GM12878 (cell line): ENCODE measurements around the gene POMT1. TPM values are rescaled to one million over a fixed set of nuclear protein-coding genes. Genes with fewer than 3 reads are reported as not detected.

Experiments
- ATAC-seq: fragments of 200-7000 bp; cut with Tn5 transposase; 3 replicates; pipeline ENCODE4 v1.9.1; 2020; ENCODE audit warnings: mild to moderate bottlenecking, moderate library complexity
- BruUV-seq: library from RNA; stranded (reverse); fragments of 400-500 nt; replicated peaks from 2 replicates; lab custom pipeline; 2021; lab: Mats Ljungman, UMichigan
- CTCF ChIA-PET: fragments of 300-600 bp; sonication (Branson Sonifier 250); formaldehyde crosslinking; extraction: SDS; loops from one replicate; lab custom pipeline; 2021; ENCODE audit warnings: inconsistent platforms; lab: Yijun Ruan, JAX
- POLR2A ChIA-PET: fragments of 350-600 bp; formaldehyde crosslinking; extraction: SDS; loops from one replicate; lab custom pipeline; 2021; ENCODE audit warnings: inconsistent platforms; lab: Charles Lee
- RAD21 ChIA-PET: fragments of 300-600 bp; sonication (Branson Sonifier 250); formaldehyde crosslinking; loops from one replicate; lab custom pipeline; 2023; ENCODE audit warnings: antibody characterized with exemption; ENCODE audit not compliant: unreplicated experiment; lab: Charles Lee
- SMC1A ChIA-PET: fragments of 300-600 bp; sonication (Branson Sonifier 250); formaldehyde crosslinking; loops from one replicate; lab custom pipeline; 2023; ENCODE audit not compliant: unreplicated experiment, uncharacterized antibody; lab: Charles Lee
- DNase-seq: peaks from one replicate; pipeline ENCODE4 v3.0.0-alpha.2; 2011; ENCODE audit warnings: low read depth, low spot score
- FAIRE-seq: peaks from 3 replicates; lab custom pipeline; 2011; peaks lifted over from hg19 to GRCh38; lab: Jason Lieb, UNC
- H2AFZ ChIP-seq: 2 replicates; pipeline ENCODE4 v1.6.0; 2011; ENCODE audit warnings: low read depth, low read length, control low read depth; ENCODE audit not compliant: control insufficient read depth
- H3K27ac ChIP-seq: 2 replicates; pipeline ENCODE4 v1.5.1; 2011; ENCODE audit warnings: control low read depth; ENCODE audit not compliant: control insufficient read depth, insufficient read depth
- H3K27me3 ChIP-seq, 2 experiments: replicated peaks in 1 of 2; 2 replicates each; pipeline versions ENCODE4 v1.6.0 to v1.6.1; 2011; ENCODE audit warnings: low read length in 1 of 2; ENCODE audit not compliant: control insufficient read depth in 2 of 2, insufficient read depth in 2 of 2
- H3K36me3 ChIP-seq, 2 experiments: 2 replicates each; pipeline ENCODE4 v1.5.1; 2011; ENCODE audit warnings: low read length in 1 of 2; ENCODE audit not compliant: control insufficient read depth in 2 of 2, insufficient read depth in 2 of 2
- H3K4me1 ChIP-seq: 2 replicates; pipeline ENCODE4 v1.6.1; 2011; ENCODE audit warnings: mild to moderate bottlenecking, low read length, moderate library complexity, mixed read lengths; ENCODE audit not compliant: control insufficient read depth, insufficient read depth
- H3K4me2 ChIP-seq: 2 replicates; pipeline ENCODE4 v1.6.0; 2011; ENCODE audit warnings: control low read depth; ENCODE audit not compliant: control insufficient read depth, insufficient read depth
- H3K4me3 ChIP-seq: fragments of 200-600 bp; sonication (generic); 2 replicates; pipeline ENCODE4 v1.5.1; 2016
- H3K79me2 ChIP-seq: 2 replicates; pipeline ENCODE4 v1.6.0; 2011; ENCODE audit warnings: low read length; ENCODE audit not compliant: control insufficient read depth, insufficient read depth
- H3K9ac ChIP-seq: 2 replicates; pipeline ENCODE4 v1.8.0; 2011; ENCODE audit warnings: low read length, control low read depth, mixed read lengths; ENCODE audit not compliant: control insufficient read depth, insufficient read depth
- H3K9me3 ChIP-seq: replicated peaks from 3 replicates; pipeline ENCODE4 v1.5.1; 2011; ENCODE audit warnings: mild to moderate bottlenecking, low read length; ENCODE audit not compliant: control insufficient read depth, insufficient read depth
- H4K20me1 ChIP-seq: 2 replicates; pipeline ENCODE4 v1.6.0; 2011; ENCODE audit not compliant: control insufficient read depth, insufficient read depth
- ASH2L ChIP-seq: fragments of 300-600, 200-600 bp; sonication (generic); IDR thresholded peaks from 2 replicates; pipeline ENCODE4 v1.6.1; 2017; ENCODE audit warnings: low read depth, mild to moderate bottlenecking, borderline replicate concordance
- BACH1 ChIP-seq: fragments of 450-650 bp; IDR thresholded peaks from 2 replicates; pipeline ENCODE4 v1.6.1; 2017; ENCODE audit warnings: mild to moderate bottlenecking, borderline replicate concordance
- HCFC1 ChIP-seq: fragments of 150-350 bp; IDR thresholded peaks from 2 replicates; pipeline ENCODE4 v1.6.1; 2014; ENCODE audit warnings: low read length
- MEF2B ChIP-seq: fragments of 450-650 bp; IDR thresholded peaks from 2 replicates; pipeline ENCODE4 v1.6.1; 2018; ENCODE audit warnings: mild to moderate bottlenecking, moderate library complexity; ENCODE audit not compliant: partially characterized antibody, poor library complexity, severe bottlenecking
- NFYB ChIP-seq: IDR thresholded peaks from 2 replicates; pipeline ENCODE4 v1.6.1; 2011; ENCODE audit warnings: low read depth, mild to moderate bottlenecking, low read length, improper control_type of control experiment, moderate library complexity; ENCODE audit not compliant: insufficient read depth
- POU2F2 ChIP-seq: IDR thresholded peaks from 3 replicates; pipeline ENCODE4 v1.6.1; 2011; ENCODE audit warnings: low read depth, mild to moderate bottlenecking, low read length, borderline replicate concordance
- RELA ChIP-seq: fragments of 450-650 bp; IDR thresholded peaks from 2 replicates; pipeline ENCODE4 v1.8.0; 2014; ENCODE audit warnings: borderline replicate concordance; ENCODE audit not compliant: partially characterized antibody
- TAF1 ChIP-seq: IDR thresholded peaks from 2 replicates; pipeline ENCODE4 v1.6.1; 2011; ENCODE audit warnings: mild to moderate bottlenecking, low read depth, low read length, borderline replicate concordance
- ZNF384 ChIP-seq: IDR thresholded peaks from 2 replicates; pipeline ENCODE4 v1.6.1; 2012; ENCODE audit warnings: low read depth, mild to moderate bottlenecking, low read length, improper control_type of control experiment, borderline replicate concordance
- WGBS: methylation state at CpG from one replicate; pipeline ENCODE4 v1.1.6; 2016; ENCODE audit warnings: low lambda C conversion rate; ENCODE audit not compliant: insufficient replicate concordance, insufficient coverage; ENCODE audit errors: missing lambda C conversion rate; 5-methylcytosine and 5-hydroxymethylcytosine counted together
- in situ Hi-C: fragments of 300-500 bp; cut with MboI; formaldehyde crosslinking; loops from 9 replicates; pipeline ENCODE4 v1.14.3; 2018; ENCODE audit warnings: mixed read lengths
- intact Hi-C: fragments of 100-400 bp; cut with micrococcal nuclease; formaldehyde crosslinking; loops from one replicate; pipeline ENCODE4 v1.14.2; 2022; ENCODE audit not compliant: unreplicated experiment
- polyA plus RNA-seq, 11 experiments: library from polyadenylated mRNA; depleted of rRNA in 4 of 11; unstranded in 6 of 11; stranded (reverse) in 5 of 11; fragments of >200 nt; fragmentation: Nextera tagmentation in 4 of 11; fragmentation: Illumina TruSeq in 1 of 11; extraction: Ambion mirVana in 4 of 11; extraction: Trizol in 1 of 11; gene quantifications; 1 replicate in 1 of 11; 2 replicates in 10 of 11; pipeline versions ENCODE4 v1.2.1 to v1.2.3, GENCODE V29; 2011 to 2016; ENCODE audit warnings: inconsistent platforms in 2 of 11, missing spikeins in 2 of 11, low read depth in 1 of 11
- total RNA-seq, 4 experiments: library from RNA; depleted of rRNA in 3 of 4; stranded (reverse); fragments of >200 nt in 3 of 4; fragmentation: Illumina TruSeq in 1 of 4; extraction: Trizol in 1 of 4; gene quantifications; 2 replicates each; pipeline versions ENCODE4 v1.2.1 to v1.2.3, GENCODE V29; 2013 to 2021
- TF ChIP-seq, protein P1 (sequence below): IDR thresholded peaks from 2 replicates; pipeline ENCODE4 v1.6.1; 2012; ENCODE audit warnings: mild to moderate bottlenecking, low read depth, low read length
- TF ChIP-seq, protein P2 (sequence below): fragments of 450-650 bp; IDR thresholded peaks from 2 replicates; pipeline ENCODE4 v1.6.1; 2017; ENCODE audit warnings: low read depth, mild to moderate bottlenecking, moderate library complexity

POMT1 gene
- total and polyA plus RNA-seq, 10 of the 15 experiments (the other 5 are each of a cell fraction or from before 2014, with no cell fraction given): 1.2 to 19.2 (median 12.6) TPM

DNA sequence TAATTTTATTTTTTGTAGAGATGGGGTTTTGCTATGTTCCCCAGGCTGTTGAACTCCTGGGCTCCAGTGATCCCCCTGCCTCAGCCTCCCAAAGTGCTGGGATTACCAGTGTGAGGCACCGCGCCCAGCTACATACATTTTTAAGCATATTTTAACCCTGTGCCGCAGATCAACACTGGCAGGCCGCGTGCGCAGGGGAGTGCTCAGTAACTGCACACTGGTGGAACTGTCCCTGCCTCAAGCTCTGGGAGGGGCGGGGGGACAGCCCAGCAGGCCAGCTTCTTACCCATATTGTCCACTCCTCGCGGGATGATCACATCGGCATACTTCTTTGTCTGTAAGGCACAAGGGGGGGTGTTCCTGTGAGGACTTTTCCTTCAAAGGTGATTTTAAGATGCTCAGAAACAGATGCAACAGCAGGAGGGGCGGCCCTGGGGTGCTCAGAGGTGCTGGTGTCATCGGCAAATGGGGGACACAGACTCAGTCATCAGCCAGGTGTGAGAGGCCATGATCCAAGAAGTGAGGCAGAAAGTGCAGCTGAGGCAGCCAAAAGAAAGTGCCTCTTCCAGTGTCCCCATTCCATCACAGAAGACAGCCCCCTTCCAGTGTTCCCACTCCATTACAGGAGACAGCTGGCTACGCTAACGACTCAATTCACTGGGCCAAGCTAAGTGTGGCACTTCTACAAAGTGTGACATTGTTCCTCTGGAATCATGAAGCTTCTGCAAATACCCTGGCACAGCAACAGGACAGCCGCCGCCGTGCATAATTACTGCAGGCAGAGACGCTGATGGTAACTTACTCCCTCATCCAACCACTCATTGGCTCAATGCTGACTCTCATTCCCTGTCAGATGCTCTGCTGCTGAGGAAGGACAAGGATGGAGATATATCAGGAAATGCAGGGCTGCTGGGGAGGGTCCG is 23.2 kb downstream of the POMT1 start:
- FAIRE-seq: no peak
- in situ Hi-C loops: no loop called here
- POLR2A ChIA-PET: no interaction called here

DNA sequence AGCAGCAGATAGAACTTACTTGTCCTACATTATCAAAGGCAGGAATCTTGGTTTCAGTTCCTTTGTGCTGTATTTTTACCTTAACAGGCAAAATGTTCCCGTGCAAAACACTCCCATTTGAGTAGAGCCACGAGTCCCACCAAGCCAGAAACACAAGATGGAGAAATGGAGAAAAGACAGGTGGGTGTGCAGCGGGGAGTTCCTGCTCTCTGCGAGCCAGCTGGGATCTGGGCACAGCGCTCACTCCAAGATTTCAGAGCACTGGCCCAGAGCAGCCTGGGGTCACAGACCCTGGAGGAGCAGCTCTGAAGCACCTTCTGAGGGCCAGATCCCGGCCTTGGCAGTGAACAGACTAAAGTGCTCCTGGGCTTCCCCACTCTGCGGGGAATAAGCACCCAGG is 25.5 kb downstream of the POMT1 start:
- no peaks in the 10 kb centered on the region for H4K20me1 ChIP-seq
- H3K36me3 ChIP-seq: peaks cover 9 to 11% of the 10 kb centered on the region in 2 experiments
- H3K4me2 ChIP-seq: no peak overlapping the region
- peaks cover 11% of the 10 kb centered on the region for H3K79me2 ChIP-seq
- intact Hi-C loops (no loop called here), in situ Hi-C loops (no loop called here)
- no peaks in the 10 kb centered on the region for H3K27me3 ChIP-seq
- no peak overlapping the region for H2AFZ ChIP-seq
- H3K9ac ChIP-seq: no peak overlapping the region
- CTCF ChIA-PET: no interaction called here
- 98% methylated on average over 7 of the region's 7 CpGs for WGBS
- POLR2A ChIA-PET: interaction anchor here (0.5 kb wide), 1 partner anchor 662 kb away, joined by 9 read pairs; no protein-coding TSS in a partner anchor
- ATAC-seq (no peak), FAIRE-seq (no peak), DNase-seq (no peak)
- H3K9me3 ChIP-seq: no peaks in the 10 kb centered on the region
- no TSS peak for BruUV-seq
- H3K4me1 ChIP-seq: peaks cover 4% of the 10 kb centered on the region
- H3K27ac ChIP-seq: no peak overlapping the region
- SMC1A ChIA-PET: no interaction called here
- no peak overlapping the region for H3K4me3 ChIP-seq
- RAD21 ChIA-PET: no interaction called here
- TF ChIP-seq, protein P1, sequence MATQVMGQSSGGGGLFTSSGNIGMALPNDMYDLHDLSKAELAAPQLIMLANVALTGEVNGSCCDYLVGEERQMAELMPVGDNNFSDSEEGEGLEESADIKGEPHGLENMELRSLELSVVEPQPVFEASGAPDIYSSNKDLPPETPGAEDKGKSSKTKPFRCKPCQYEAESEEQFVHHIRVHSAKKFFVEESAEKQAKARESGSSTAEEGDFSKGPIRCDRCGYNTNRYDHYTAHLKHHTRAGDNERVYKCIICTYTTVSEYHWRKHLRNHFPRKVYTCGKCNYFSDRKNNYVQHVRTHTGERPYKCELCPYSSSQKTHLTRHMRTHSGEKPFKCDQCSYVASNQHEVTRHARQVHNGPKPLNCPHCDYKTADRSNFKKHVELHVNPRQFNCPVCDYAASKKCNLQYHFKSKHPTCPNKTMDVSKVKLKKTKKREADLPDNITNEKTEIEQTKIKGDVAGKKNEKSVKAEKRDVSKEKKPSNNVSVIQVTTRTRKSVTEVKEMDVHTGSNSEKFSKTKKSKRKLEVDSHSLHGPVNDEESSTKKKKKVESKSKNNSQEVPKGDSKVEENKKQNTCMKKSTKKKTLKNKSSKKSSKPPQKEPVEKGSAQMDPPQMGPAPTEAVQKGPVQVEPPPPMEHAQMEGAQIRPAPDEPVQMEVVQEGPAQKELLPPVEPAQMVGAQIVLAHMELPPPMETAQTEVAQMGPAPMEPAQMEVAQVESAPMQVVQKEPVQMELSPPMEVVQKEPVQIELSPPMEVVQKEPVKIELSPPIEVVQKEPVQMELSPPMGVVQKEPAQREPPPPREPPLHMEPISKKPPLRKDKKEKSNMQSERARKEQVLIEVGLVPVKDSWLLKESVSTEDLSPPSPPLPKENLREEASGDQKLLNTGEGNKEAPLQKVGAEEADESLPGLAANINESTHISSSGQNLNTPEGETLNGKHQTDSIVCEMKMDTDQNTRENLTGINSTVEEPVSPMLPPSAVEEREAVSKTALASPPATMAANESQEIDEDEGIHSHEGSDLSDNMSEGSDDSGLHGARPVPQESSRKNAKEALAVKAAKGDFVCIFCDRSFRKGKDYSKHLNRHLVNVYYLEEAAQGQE: no peak
- no peak for TF ChIP-seq BACH1
- TF ChIP-seq RELA: no peak
- TF ChIP-seq, protein P2, sequence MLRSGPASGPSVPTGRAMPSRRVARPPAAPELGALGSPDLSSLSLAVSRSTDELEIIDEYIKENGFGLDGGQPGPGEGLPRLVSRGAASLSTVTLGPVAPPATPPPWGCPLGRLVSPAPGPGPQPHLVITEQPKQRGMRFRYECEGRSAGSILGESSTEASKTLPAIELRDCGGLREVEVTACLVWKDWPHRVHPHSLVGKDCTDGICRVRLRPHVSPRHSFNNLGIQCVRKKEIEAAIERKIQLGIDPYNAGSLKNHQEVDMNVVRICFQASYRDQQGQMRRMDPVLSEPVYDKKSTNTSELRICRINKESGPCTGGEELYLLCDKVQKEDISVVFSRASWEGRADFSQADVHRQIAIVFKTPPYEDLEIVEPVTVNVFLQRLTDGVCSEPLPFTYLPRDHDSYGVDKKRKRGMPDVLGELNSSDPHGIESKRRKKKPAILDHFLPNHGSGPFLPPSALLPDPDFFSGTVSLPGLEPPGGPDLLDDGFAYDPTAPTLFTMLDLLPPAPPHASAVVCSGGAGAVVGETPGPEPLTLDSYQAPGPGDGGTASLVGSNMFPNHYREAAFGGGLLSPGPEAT: no peak
- no peak for TF ChIP-seq HCFC1
- TF ChIP-seq TAF1: no peak
- TF ChIP-seq ASH2L: no peak
- no peak for TF ChIP-seq NFYB
- no peak for TF ChIP-seq ZNF384
- TF ChIP-seq POU2F2: no peak

More for the DNA sequence above, 23.2 kb downstream of the POMT1 start:
- 93% methylated on average over 19 of the region's 19 CpGs for WGBS
- ChIA-PET RAD21 (no interaction called here), SMC1A (no interaction called here)
- Histone ChIP-seq H3K36me3 (peaks cover 11 to 12% of the 10 kb centered on the region in 2 experiments), H3K9ac (no peak overlapping the region), H2AFZ (no peak overlapping the region), H3K9me3 (no peaks in the 10 kb centered on the region), H3K27ac (no peak overlapping the region), H3K27me3 (no peaks in the 10 kb centered on the region), H3K79me2 (peaks cover 9% of the 10 kb centered on the region), H3K4me1 (peaks cover 4% of the 10 kb centered on the region), H3K4me3 (no peak overlapping the region)
- no TSS peak for BruUV-seq
- ATAC-seq: no peak
- intact Hi-C loops: no loop called here
- no peak for TF ChIP-seq MEF2B
- TF ChIP-seq, all 136 proteins: peak for 0
- CTCF ChIA-PET: no interaction called here
- DNase-seq: no peak
- no peaks in the 10 kb centered on the region for H4K20me1 ChIP-seq
- no peak overlapping the region for H3K4me2 ChIP-seq
